Measurements from ENCODE around the gene FAM53B. TPM values are rescaled to one million over a fixed set of nuclear protein-coding genes. Genes with fewer than 3 reads are reported as not detected.

The FAM53B gene
- polyA plus RNA-seq, 1 of the 3 experiments (the other 2 are of a cell fraction), result 5.6 TPM

GRCh38 chr10:124730790-124731189 is 13.4 kb downstream of the FAM53B start (continued):
- TF ChIP-seq USF1 (IDR thresholded peaks at IDR 0.05; ENCODE audit: borderline replicate concordance, low read depth), result no peak

GRCh38 chr10:124728830-124729661 is 15.1 kb downstream of the FAM53B start:
- Histone ChIP-seq H2AFZ (ENCODE audit: low read depth) (no peak overlapping the region), H3K4me3 (ENCODE audit: low read depth in 2 of 2, low read length in 1 of 2) (no peak overlapping the region), H3K9me3 (no peaks in the 10 kb centered on the region), H3K9me2 (no peaks in the 10 kb centered on the region), H3K79me2 (ENCODE audit: insufficient read depth) (peaks cover 5% of the 10 kb centered on the region; the same call in 1 of the 2 replicates), H3K36me3 (replicated peaks in 1 of 2; ENCODE audit: control insufficient read depth in 1 of 2, insufficient read depth in 2 of 2, low read length in 1 of 2) (no peaks in the 10 kb centered on the region), H3K4me2 (no peak overlapping the region), H3F3A (replicated peaks; ENCODE audit: insufficient read depth) (no peaks in the 10 kb centered on the region), H3K27ac (ENCODE audit: low read depth in 2 of 2, low read length in 1 of 2) (no peak overlapping the region), H4K20me1 (ENCODE audit: insufficient read depth) (0 out of 2 replicates have a peak, but pooled peaks cover 3% of the 10 kb centered on the region), H3K4me1 (ENCODE audit: control insufficient read depth in 1 of 2, insufficient read depth in 2 of 2, low read depth in 1 of 2, low read length in 1 of 2) (peaks cover 9 to 27% of the 10 kb centered on the region in 2 experiments; a peak in 2 of 4 replicates), H3K9ac (no peak overlapping the region), H3K27me3 (ENCODE audit: insufficient read depth) (no peaks in the 10 kb centered on the region)
- ChIA-PET CTCF (interaction anchor here (2.6 to 6.2 kb wide), 2 partner anchors 12 to 198 kb away, joined by 6 to 33 read pairs; no protein-coding TSS in a partner anchor), POLR2A (no interaction called here)
- TF ChIP-seq RAD21 (IDR thresholded peaks at IDR 0.05; ENCODE audit: low read length), result no peak
- no peak for TF ChIP-seq GABPA (IDR thresholded peaks at IDR 0.05; ENCODE audit: low read depth)
- TF ChIP-seq FOXJ3 (CRISPR knock-in tag; IDR thresholded peaks at IDR 0.05), result no peak
- TF ChIP-seq EP300 (IDR thresholded peaks at IDR 0.05; ENCODE audit: borderline replicate concordance in 1 of 2, low read depth in 1 of 2, low read length in 1 of 2), result no peak
- TF ChIP-seq TAF1 (IDR thresholded peaks at IDR 0.05; ENCODE audit: borderline replicate concordance, low read depth, low read length), result no peak
- TF ChIP-seq NFIC (IDR thresholded peaks at IDR 0.05; ENCODE audit: borderline replicate concordance), result no peak
- no peak for TF ChIP-seq TEAD4 (IDR thresholded peaks at IDR 0.05; ENCODE audit: borderline replicate concordance, insufficient read depth)
- no peak for TF ChIP-seq MAX (IDR thresholded peaks at IDR 0.05; ENCODE audit: low read depth)
- TF ChIP-seq NRF1 (IDR thresholded peaks at IDR 0.05; ENCODE audit: low read depth, low read length), result no peak
- TF ChIP-seq ZBTB33 (IDR thresholded peaks at IDR 0.05; ENCODE audit: borderline replicate concordance, low read depth), result no peak
- no peak for TF ChIP-seq RFX5 (IDR thresholded peaks at IDR 0.05; ENCODE audit: low read length)
- TF ChIP-seq POLR2AphosphoS5 (IDR thresholded peaks at IDR 0.05; ENCODE audit: low read depth, low read length), result no peak
- TF ChIP-seq EZH2phosphoT487 (IDR thresholded peaks at IDR 0.05; ENCODE audit: borderline replicate concordance, low read depth), result no peak
- no peak for TF ChIP-seq FOXM1 (IDR thresholded peaks at IDR 0.05; ENCODE audit: low read depth)
- no peak for TF ChIP-seq SMC3 (IDR thresholded peaks at IDR 0.05; ENCODE audit: low read depth, low read length)
- TF ChIP-seq JUND (IDR thresholded peaks at IDR 0.05), result no peak
- no peak for TF ChIP-seq GATA2 (CRISPR knock-in tag; IDR thresholded peaks at IDR 0.05)
- no peak for DNase-seq
- 84% methylated on average over 8 of the region's 8 CpGs for WGBS (ENCODE audit: low lambda C conversion rate)
